C1 segment of cervical spinal cord (tissue), 14 donors: Measurements from ENCODE around the gene NINJ1.

Experiments used
- DNase-seq, 14 donors: peaks; one replicate each; lab custom pipeline; 2025; lab: John Stamatoyannopoulos, UW

The NINJ1 gene

DNA sequence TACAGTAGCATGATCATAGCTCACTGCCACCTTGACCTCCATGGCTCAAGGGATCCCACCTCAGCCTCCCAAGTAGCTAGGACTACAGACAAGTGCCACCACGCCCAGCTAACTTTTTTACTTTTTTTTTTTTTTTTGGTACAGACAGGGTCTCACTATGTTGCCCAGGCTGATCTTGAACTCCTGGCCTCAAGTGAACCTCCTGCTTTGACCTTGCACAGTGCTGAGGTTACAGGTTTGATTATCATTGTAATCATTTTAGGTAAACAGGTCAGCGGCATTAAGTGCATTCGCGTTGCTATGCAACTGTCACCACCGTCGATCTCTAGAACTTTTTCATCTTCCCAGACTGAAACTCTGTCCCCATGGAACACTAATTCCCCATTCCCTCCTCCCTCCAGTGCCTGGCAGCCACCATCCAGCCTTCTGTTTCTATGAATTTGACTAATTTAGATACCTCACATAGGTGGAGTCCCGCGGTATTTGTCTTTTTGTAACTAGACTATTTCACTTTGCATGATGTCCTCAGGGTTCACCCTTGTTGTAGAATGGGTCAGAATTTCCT is 43.9 kb downstream of the NINJ1 start:
- DNase-seq, result no peak

DNA sequence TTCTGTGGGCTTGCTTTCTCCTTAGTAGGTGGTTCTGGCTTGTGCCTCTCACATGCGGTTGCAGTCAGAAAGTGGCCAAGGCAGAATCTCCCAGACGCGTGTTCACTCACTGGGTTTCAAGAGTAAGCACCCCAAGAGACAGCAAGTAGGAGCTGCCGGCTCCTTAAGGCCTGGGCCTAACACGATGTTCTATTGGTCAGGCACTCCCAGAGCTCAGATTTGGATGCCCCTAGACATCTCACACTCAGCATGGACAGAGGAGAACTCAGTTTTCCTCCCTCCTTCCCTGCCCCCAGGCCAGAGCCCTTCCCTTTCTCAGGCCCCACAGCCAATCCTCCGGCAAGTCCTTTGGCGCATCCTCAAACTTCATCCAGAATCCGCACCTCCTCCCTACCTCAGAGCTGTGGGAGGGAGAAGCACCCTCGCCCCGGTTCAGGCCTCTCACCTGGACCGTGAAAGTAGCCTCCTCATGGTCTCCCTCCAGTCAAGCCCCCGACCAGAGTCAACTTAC is 44.5 kb downstream of the NINJ1 start:
- no peak for DNase-seq

GRCh38 chr9:93089024-93089423 is 45.0 kb downstream of the NINJ1 start:
- DNase-seq, result no peak

- no peak for DNase-seq
These were observed 45.4 kb downstream of the NINJ1 start for GRCh38 chr9:93088656-93089015.

GRCh38 chr9:93087971-93088655 is 45.9 kb downstream of the NINJ1 start:
- DNase-seq, result no peak

DNA sequence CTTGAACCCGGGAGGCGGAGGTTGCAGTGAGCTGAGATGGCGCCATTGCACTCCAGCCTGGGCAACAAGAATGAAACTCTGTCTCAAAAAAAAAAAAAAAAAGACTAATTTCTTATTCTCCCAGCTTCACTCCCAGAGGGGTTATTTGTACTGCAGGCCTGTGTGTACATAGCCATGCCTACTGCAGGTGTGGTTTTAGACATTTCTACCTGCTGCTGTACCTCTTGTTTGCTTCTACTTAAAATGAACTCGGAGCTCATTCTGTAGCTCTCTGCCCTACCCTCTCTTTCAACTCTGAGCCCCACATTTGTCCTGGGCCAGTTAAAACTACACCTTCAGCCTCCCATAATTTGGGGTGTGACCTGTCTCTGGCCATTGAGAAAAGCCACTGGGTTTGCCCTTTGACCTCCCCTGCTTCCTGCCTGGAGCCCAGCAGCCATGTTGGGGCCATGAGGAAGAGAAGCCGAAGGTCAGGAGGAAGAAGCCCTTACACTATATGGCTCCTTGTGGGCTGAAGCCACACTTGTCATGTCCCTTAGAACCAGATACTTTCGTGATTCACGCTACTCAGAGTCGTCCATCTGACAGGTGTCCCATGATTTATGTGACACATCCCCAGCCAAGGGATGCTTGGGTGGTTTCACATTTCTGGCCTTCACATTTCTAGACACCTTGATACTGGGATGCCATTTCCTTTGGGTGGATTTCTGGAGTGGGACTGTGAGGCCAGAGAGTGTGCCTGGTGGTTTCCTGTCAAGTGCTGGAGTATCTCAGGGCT is 47.4 kb downstream of the NINJ1 start:
- DNase-seq, result no peak

DNA sequence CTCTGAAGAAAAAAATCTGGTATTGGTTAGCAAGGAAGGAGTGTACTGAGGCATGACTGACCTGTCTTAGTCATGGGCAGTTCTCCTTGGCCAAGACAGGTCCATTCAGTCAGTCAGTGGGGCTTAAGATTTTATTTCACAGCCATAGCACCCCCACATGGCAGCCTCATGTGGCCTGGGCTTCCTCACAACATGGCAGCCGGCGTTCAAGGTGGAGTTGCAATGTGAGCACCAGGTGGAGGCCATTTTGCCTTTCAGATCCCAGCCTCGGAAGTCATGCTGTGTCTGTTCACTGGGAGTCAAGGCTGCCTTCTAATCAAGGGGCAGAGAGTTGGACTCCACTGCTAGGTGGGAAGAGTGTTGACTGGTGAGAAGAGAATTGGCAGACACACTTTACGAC is 48.4 kb downstream of the NINJ1 start:
- no peak for DNase-seq

GRCh38 chr9:93084471-93084881 is 49.6 kb downstream of the NINJ1 start:
- DNase-seq, result no peak

GRCh38 chr9:93083592-93084470 is 50.2 kb downstream of the NINJ1 start:
- DNase-seq, result no peak

DNA sequence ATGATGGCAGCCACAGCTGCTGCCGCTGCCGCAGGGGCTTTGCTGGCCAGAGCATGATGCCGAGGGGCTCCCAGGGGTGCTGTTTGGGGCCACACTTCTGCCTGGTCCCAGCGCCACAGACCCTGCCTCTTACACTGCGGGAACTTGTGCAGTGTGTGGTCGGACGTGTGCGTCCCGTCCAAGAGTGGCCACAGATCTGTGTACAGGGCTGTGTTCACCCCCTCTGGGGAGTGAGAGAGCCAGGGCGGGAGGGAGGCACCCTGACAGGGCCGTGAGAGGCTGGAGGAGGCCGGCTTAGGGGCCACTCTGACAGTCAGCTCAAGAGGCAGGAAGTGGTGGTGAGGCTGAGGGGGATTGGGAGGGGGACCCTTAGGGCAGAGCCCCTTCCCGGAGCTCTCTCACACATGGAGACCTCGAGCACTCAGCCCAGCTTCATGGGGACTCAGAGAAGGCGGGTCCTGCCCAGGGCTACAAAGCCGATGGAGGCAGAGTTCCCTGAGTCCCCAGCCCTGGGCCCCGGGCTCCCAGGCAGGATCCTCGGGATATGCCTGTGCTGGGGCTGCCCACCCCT is 51.1 kb downstream of the NINJ1 start:
- DNase-seq, result no peak

GRCh38 chr9:93081931-93082330 is 52.1 kb downstream of the NINJ1 start:
- no peak for DNase-seq

- DNase-seq, result peak in 5 of 14 donors; percentile 12 to 56 (median 40)
These were observed 52.9 kb downstream of the NINJ1 start for GRCh38 chr9:93081081-93081529.

- DNase-seq, result no peak
These were observed 53.6 kb downstream of the NINJ1 start for GRCh38 chr9:93080406-93080805.

- no peak for DNase-seq
These were observed 54.7 kb downstream of the NINJ1 start for GRCh38 chr9:93079371-93079770.

- no peak for DNase-seq
These were observed 56.2 kb downstream of the NINJ1 start for GRCh38 chr9:93077811-93078210.

GRCh38 chr9:93077367-93077766 is 56.7 kb downstream of the NINJ1 start:
- DNase-seq, result no peak

GRCh38 chr9:93076792-93077128 is 57.3 kb downstream of the NINJ1 start:
- DNase-seq, result no peak

DNA sequence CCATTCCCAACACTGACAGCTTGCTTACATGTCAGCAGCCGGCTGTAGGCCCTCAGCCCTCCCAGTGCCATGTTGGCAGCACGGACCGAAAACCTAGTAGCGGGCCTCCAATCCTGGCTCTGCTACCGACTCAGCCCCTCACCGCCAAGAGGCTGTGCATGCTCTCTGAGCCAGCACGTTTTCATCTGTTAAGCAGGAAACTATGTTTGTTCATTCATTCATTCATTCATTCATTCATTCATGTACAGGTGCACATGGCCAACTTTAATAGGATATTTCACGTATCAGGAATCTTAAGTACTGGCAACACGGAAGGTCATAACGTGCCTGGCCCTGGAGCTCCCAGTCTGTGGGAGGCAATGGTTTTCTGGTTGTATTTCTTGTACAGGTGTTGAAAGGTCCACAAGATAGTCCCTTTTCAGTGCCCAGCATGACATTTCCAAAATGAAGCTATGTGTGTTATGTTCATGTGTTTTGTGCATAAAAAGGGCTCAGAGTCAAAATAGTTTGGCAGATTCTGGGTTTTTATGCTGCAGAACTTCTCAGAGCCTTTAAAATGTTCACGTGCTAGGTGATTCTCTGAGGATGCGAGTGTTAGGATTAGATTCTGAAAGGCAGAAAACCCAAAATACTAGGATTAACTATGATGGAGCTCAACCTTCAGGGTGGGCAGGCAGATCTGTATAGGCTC is 57.8 kb downstream of the NINJ1 start:
- DNase-seq, result no peak

DNA sequence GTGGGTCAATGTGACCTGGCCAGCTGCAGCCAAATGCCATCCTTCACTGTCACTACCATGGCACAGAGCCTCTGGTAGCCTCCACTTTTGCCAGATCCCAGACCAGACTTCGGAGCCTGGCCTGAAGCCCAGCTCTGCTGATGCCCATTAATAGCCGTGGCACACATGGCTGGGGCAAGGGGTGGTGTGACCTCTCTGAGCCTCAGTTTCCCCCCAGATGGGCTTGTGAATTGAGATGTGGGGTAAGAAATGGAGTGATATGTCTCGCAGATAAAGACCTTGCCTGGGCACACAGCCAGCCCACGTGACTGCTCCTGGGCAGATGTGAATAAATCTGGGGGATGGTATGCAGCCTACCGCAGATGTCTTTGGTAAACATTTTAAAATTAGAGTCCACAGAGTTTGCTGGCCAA is 61.7 kb downstream of the NINJ1 start:
- peak in 3 of 14 donors; percentile 12 to 43 (median 19) for DNase-seq
